AG09319 (cell line): ENCODE data around the gene CMTM3.
A peak's percentile ranks its signal among the peaks of the same experiment; 100 is the strongest.

ENCODE experiments used
- DNase-seq: peaks from one replicate; pipeline ENCODE4 v3.0.0-alpha.2; 2010; ENCODE audit warnings: low read depth; ENCODE audit errors: extremely low read depth
- TF ChIP-seq, protein P1 (sequence below): IDR thresholded peaks from 2 replicates; pipeline ENCODE4 v1.5.1; 2011; ENCODE audit warnings: low read depth, mild to moderate bottlenecking, inconsistent platforms, low read length, moderate library complexity

Gene CMTM3

DNA sequence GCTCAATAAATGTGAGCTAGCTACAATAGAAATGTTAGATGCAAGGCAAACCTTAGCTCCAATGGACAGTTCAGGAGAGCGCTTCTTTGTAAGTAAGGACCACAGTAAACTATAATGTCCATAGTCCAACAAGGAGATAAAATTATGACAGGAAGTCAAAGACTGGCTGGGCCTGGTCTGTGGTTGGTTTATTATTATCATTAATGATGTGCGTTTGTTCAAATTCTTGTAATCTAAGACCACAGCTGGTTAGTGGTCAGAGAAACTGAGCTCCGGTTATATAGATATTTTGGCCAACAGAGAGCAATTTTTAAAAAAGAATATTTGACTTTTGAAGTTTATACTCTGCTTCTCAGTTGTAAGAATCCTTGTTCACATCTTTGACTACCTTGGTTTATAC, 30.0 kb upstream of the CMTM3 start:
- DNase-seq = no peak
- TF ChIP-seq, protein P1, sequence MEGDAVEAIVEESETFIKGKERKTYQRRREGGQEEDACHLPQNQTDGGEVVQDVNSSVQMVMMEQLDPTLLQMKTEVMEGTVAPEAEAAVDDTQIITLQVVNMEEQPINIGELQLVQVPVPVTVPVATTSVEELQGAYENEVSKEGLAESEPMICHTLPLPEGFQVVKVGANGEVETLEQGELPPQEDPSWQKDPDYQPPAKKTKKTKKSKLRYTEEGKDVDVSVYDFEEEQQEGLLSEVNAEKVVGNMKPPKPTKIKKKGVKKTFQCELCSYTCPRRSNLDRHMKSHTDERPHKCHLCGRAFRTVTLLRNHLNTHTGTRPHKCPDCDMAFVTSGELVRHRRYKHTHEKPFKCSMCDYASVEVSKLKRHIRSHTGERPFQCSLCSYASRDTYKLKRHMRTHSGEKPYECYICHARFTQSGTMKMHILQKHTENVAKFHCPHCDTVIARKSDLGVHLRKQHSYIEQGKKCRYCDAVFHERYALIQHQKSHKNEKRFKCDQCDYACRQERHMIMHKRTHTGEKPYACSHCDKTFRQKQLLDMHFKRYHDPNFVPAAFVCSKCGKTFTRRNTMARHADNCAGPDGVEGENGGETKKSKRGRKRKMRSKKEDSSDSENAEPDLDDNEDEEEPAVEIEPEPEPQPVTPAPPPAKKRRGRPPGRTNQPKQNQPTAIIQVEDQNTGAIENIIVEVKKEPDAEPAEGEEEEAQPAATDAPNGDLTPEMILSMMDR = no peak

DNA sequence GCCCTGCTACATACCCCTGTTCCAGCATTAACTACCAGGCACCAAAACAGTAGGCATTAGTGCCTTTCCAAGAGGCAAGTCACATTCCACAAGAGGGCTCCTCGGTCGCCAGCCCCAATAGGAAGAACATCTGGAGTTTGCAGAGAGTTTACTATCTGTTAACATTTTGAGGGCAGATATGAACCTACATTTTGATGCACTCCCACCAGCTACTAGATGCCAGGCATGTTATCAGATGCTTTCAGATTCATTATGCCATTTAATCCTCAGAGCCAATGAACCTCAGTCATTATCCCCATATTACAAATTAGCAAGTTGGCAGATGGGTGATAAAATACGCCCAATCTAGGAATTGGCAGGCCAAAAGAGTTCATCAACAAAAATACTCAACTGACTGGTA, 29.4 kb upstream of the CMTM3 start:
- DNase-seq = no peak
- TF ChIP-seq, protein P1 = no peak

DNA sequence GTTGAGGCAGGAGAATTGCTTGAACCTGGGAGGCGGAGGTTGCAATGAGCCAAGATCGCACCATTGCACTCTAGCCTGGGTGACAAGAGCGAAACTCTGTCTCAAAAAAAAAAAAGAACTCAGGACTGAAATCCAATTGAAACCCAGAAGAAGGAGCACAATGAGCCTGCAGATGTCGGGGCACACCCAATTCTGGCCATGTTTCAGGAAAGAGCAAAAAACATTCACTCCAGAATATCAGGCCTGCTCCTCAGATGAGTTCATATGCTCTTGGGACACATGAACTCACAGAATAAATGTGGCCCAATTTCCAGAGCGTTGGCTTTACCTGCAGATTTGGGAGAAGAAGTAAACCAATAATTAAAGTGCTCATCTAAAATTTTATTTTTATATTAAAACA, 28.2 kb upstream of the CMTM3 start:
- DNase-seq = no peak
- TF ChIP-seq, protein P1 = no peak

DNA sequence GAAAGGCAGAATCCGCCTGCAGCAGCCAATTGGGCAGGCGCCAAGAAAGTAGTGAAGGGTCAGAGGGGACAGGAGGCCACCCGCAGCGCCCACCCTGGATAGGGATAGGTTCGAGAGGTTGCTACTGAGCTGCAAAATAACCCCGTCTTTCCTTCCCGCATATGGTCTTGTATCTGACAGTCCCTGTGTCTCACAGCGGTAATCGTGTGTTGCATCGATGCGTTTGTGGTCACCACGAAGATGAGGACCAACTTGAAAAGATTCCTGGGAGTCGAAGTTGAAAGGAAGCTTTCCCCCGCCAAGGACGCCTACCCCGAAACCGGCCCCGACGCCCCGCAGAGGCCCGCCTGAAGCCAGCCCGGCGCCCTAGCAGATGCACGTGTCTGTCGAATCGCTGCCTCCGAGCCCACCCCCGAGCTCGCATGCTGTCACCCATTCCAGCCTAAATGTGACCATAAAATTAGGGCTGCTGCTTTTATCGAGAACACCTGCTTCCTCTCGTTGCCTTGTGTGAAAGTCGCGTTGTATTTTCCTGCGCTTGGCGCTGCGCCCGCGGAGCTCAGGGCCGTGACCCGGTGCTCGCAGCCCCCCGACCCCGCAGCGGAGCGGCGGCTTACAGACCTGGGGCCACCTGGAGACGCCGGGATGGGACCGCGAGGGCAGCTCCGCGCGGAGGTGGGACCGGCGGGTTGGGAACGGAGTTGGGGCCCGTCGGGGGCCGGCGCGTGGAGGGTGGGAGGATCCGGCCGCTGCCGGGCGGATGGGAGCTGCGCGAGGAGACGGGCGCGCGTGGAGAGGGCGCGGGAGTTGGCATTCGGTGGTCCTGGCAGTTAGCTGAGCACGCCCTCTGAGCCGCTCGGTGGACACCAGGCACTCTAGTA, 25.6 kb upstream of the CMTM3 start, which contains the start of gene CMTM2:
Gene CMTM2, plus strand, starts transcription at position 813 of the 881 bp plus-strand sequence. CDS start 145 bp downstream, outside the sequence.
- DNase-seq = no peak
- TF ChIP-seq, protein P1 = no peak

DNA sequence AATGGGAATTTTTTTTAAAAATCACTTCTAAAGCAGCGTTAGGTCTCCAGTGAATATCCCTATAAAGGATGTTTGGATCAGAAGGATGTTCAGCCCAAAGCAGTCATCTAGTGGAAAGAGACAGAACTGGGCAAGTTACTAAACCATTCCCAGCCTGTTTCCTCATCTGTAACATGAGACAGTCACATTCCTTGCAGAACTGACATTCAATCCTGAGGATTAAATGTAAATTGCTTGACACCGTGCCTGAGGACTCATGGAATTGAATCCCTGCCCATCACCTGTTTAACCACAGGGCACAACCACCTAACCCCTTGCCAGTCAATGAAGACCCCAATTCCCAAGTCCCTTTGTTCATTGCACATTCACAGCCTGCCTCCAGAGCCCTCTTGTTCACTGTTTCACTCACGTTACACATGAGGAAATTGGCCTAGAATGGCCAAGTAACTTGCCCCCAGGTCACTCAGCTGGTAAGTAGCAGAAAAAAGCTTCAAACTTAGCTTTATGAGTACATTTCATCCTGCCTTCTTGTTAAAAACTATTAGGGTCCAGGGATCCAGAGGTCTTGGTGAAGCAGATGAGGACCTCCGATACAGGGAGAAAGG, 23.8 kb upstream of the CMTM3 start:
- TF ChIP-seq, protein P1 = peak; percentile 55
- peak; percentile 54 for DNase-seq

DNA sequence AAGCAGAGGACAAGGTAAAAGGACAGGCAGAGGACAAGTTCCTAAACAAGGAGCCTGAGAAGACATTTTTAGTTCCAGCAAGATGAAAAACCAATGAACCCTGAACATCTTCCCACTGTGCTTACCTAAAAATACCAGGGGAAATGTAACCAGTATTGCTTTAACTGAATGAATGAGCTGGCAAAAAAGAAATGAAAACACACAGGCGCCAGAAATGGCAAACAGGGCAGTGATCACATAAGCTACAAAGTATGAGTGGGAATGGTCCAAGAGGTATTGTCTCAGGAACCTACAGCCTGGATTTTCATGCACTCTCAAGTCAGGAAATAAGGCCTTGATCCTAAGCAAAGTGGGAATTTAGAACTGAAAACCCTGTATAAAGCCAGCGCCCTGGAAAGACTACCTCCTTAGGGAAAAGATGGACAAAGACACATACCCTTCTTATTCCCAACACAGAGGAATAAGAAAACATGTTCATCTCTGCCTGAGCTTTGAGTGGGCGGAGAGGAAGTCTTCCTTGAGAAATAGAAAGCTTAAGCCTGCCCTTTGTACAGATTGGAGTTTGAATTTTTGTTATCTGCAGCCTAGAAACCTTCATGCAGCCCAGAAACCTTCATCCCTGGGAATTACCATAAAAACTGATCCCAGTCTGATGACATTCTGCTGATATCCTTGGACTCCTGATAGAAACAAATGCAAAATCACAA, 23.1 kb upstream of the CMTM3 start:
- TF ChIP-seq, protein P1 = no peak
- DNase-seq = no peak
